Vagina (tissue), 2 donors: Measurements from ENCODE around the gene EML1. TPM values are rescaled to one million over a fixed set of nuclear protein-coding genes. Genes with fewer than 3 reads are reported as not detected.
A peak's percentile ranks its signal among the peaks of the same experiment; 100 is the strongest.

Source experiments
- DNase-seq, 2 donors: peaks; one replicate each; pipeline ENCODE4 v3.0.0-alpha.2; 2017; ENCODE audit errors: extremely low spot score in 2 of 2
- H3K27ac ChIP-seq: fragments of 200-600 bp; sonication (generic); one replicate; pipeline ENCODE4 v1.5.1; 2019
- H3K27me3 ChIP-seq: fragments of 200-600 bp; sonication (generic); one replicate; pipeline ENCODE4 v1.5.1; 2019
- H3K36me3 ChIP-seq, 2 donors: fragments of 200-600 bp; sonication (generic); one replicate each; pipeline ENCODE4 v1.5.1; 2017 to 2019
- H3K4me1 ChIP-seq: fragments of 200-600 bp; sonication (generic); one replicate; pipeline ENCODE4 v1.5.1; 2019
- H3K4me3 ChIP-seq, 2 donors: fragments of 200-600 bp; sonication (generic); 1 replicate in 1 of 2; 2 replicates in 1 of 2; pipeline ENCODE4 v1.5.1; 2016 to 2019
- H3K9me3 ChIP-seq: fragments of 200-600 bp; sonication (generic); one replicate; pipeline ENCODE4 v1.5.1; 2019
- CTCF ChIP-seq, 3 experiments: fragments of 450-650 bp in 2 of 3; fragments of 200-600 bp in 1 of 3; sonication (generic) in 1 of 3; IDR thresholded peaks; one replicate each; pipeline ENCODE4 v1.5.1; 2017 to 2019; ENCODE audit warnings: antibody characterized with exemption in 3 of 3, mild to moderate bottlenecking in 2 of 3, moderate library complexity in 2 of 3
- POLR2A ChIP-seq, 2 donors: fragments of 450-650 bp; IDR thresholded peaks; one replicate each; pipeline ENCODE4 v1.6.1; 2017; ENCODE audit warnings: antibody characterized with exemption in 2 of 2, mild to moderate bottlenecking in 2 of 2, moderate library complexity in 2 of 2
- POLR2AphosphoS5 ChIP-seq, 2 donors: sonication (generic); formaldehyde crosslinking; IDR thresholded peaks; one replicate each; pipeline ENCODE4 v1.9.0; 2017; ENCODE audit warnings: antibody characterized with exemption in 2 of 2, mild to moderate bottlenecking in 2 of 2, low read depth in 1 of 2; ENCODE audit not compliant: insufficient read depth in 1 of 2
- intact Hi-C: fragments of 100-400 bp; cut with DNase I; formaldehyde crosslinking; loops from one replicate; pipeline ENCODE4 v1.15.1; 2023
- total RNA-seq: library from RNA; depleted of rRNA; stranded (reverse); fragments of >200 nt; gene quantifications from one replicate; pipeline ENCODE4 v1.2.3, GENCODE V29; 2016

The EML1 gene
- total RNA-seq, 1 donor from 2014 or later, result 32.7 TPM

DNA sequence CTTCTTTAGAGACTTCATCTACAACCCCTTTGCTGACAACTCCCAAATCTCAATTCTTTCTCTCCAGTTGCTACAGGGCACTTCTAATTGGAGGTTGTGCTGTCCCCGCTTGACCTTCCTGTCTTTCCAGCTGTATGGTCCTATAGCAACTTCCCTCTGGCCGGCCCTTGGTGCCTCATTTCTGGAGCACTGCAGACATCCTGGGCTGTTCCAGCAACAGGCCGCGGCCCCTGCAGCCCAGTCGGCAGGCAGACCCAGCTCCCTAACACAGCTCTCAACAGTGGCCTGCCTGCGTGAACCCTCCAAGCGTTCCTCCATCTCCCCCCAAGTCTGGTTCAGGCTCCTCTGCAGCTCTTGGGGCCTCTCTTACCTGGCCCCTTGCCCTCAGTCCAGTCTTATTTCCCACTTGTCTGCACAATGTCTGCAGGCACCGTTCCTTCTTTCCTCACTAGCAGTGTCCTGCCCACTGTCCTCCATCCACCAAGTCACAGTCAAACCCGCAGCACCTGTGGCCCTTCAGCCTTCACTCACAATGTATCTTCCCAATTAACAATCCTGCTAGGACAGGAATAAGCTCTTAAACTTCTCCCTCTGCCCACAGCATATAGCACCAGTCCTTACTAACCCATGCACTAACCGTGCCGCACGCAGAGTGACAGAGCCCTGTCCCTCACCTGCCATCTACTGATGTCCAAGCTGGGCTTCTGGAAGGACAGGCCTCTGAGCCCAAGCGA, 1.6 kb upstream of the EML1 start:
- H3K4me3 ChIP-seq, result no peak overlapping the region
- H3K36me3 ChIP-seq, result no peaks in the 10 kb centered on the region
- no peak overlapping the region for H3K27ac ChIP-seq
- DNase-seq, result no peak
- H3K4me1 ChIP-seq, result peaks cover 28% of the 10 kb centered on the region
- no peaks in the 10 kb centered on the region for H3K9me3 ChIP-seq
- H3K27me3 ChIP-seq, result no peaks in the 10 kb centered on the region
- no peak for TF ChIP-seq CTCF (IDR thresholded peaks at IDR 0.05)
- no peak for TF ChIP-seq POLR2A (IDR thresholded peaks at IDR 0.05)
- TF ChIP-seq POLR2AphosphoS5 (IDR thresholded peaks at IDR 0.05; ENCODE audit: insufficient read depth in 1 of 2, low read depth in 1 of 2), result no peak
- intact Hi-C loops, result loop anchor here (5.0 kb wide), 1 partner anchor 44 kb away; no protein-coding TSS in a partner anchor

- H3K4me3 ChIP-seq, result peak overlapping the region; percentile 55 to 77
- intact Hi-C loops, result loop anchor here (5.0 kb wide), 1 partner anchor 45 kb away; no protein-coding TSS in a partner anchor
- no peaks in the 10 kb centered on the region for H3K27me3 ChIP-seq
- no peak for TF ChIP-seq POLR2AphosphoS5 (IDR thresholded peaks at IDR 0.05; ENCODE audit: insufficient read depth in 1 of 2, low read depth in 1 of 2)
- TF ChIP-seq POLR2A (IDR thresholded peaks at IDR 0.05), result no peak
- TF ChIP-seq CTCF (IDR thresholded peaks at IDR 0.05), result no peak
- no peak for DNase-seq
- H3K27ac ChIP-seq, result peak overlapping the region; percentile 90
- H3K9me3 ChIP-seq, result no peaks in the 10 kb centered on the region
- H3K36me3 ChIP-seq, result no peaks in the 10 kb centered on the region
- peaks cover 28% of the 10 kb centered on the region for H3K4me1 ChIP-seq
These were observed 1.0 kb upstream of the EML1 start for GRCh38 chr14:99792210-99792535.

- TF ChIP-seq POLR2A (IDR thresholded peaks at IDR 0.05) (peak in 1 of 2 donors; percentile 31), CTCF (IDR thresholded peaks at IDR 0.05) (no peak), POLR2AphosphoS5 (IDR thresholded peaks at IDR 0.05; ENCODE audit: insufficient read depth in 1 of 2, low read depth in 1 of 2) (peak in 1 of 2 donors; percentile 42)
- peaks cover 28% of the 10 kb centered on the region for H3K4me1 ChIP-seq
- intact Hi-C loops, result loop anchor here (5.0 kb wide), 1 partner anchor 45 kb away; no protein-coding TSS in a partner anchor
- no peaks in the 10 kb centered on the region for H3K9me3 ChIP-seq
- H3K36me3 ChIP-seq, result no peaks in the 10 kb centered on the region
- H3K27ac ChIP-seq, result peak overlapping the region; percentile 90
- no peaks in the 10 kb centered on the region for H3K27me3 ChIP-seq
- DNase-seq, result no peak
- H3K4me3 ChIP-seq, result peak overlapping the region; percentile 55 to 77
These were observed 531 bp upstream of the EML1 start for GRCh38 chr14:99792551-99793212.

- DNase-seq, result no peak
- H3K4me1 ChIP-seq, result peaks cover 28% of the 10 kb centered on the region
- H3K27me3 ChIP-seq, result no peaks in the 10 kb centered on the region
- TF ChIP-seq CTCF (IDR thresholded peaks at IDR 0.05), result no peak
- no peak for TF ChIP-seq POLR2AphosphoS5 (IDR thresholded peaks at IDR 0.05; ENCODE audit: insufficient read depth in 1 of 2, low read depth in 1 of 2)
- no peak for TF ChIP-seq POLR2A (IDR thresholded peaks at IDR 0.05)
- H3K9me3 ChIP-seq, result no peaks in the 10 kb centered on the region
- H3K27ac ChIP-seq, result peak overlapping the region; percentile 61
- intact Hi-C loops, result loop anchor here (5.0 kb wide), 1 partner anchor 47 kb away; no protein-coding TSS in a partner anchor
- H3K4me3 ChIP-seq, result peak overlapping the region; percentile 55 to 77
- no peaks in the 10 kb centered on the region for H3K36me3 ChIP-seq
These were observed 1.1 kb downstream of the EML1 start for GRCh38 chr14:99794151-99794780.
